HepG2 (cell line): ENCODE measurements around the gene AHRR. TPM values are rescaled to one million over a fixed set of nuclear protein-coding genes. Genes with fewer than 3 reads are reported as not detected.
A peak's percentile ranks its signal among the peaks of the same experiment; 100 is the strongest.

Experiments
- HDAC1 ChIP-seq: sonication (generic); formaldehyde crosslinking; IDR thresholded peaks from 2 replicates; pipeline ENCODE4 v1.5.1; 2020; ENCODE audit warnings: mild to moderate bottlenecking, missing genetic modification reagents
- HIVEP1 ChIP-seq: sonication (generic); formaldehyde crosslinking; IDR thresholded peaks from 2 replicates; pipeline ENCODE4 v1.4.0; 2020; ENCODE audit warnings: mild to moderate bottlenecking, missing genetic modification reagents
- HMG20A ChIP-seq: IDR thresholded peaks from 2 replicates; pipeline ENCODE4 v1.6.1; 2016; ENCODE audit warnings: borderline replicate concordance
- IKZF1 ChIP-seq: fragments of 450-650 bp; IDR thresholded peaks from 2 replicates; pipeline ENCODE4 v1.7.1; 2016
- MAFG ChIP-seq: sonication (generic); formaldehyde crosslinking; IDR thresholded peaks from 2 replicates; pipeline ENCODE4 v1.5.1; 2020; ENCODE audit warnings: mild to moderate bottlenecking, missing genetic modification reagents
- MED1 ChIP-seq: sonication (generic); formaldehyde crosslinking; IDR thresholded peaks from 2 replicates; pipeline ENCODE4 v1.4.0; 2020; ENCODE audit warnings: missing genetic modification reagents
- MEF2D ChIP-seq: sonication (generic); formaldehyde crosslinking; IDR thresholded peaks from 2 replicates; pipeline ENCODE4 v1.5.1; 2020; ENCODE audit warnings: mild to moderate bottlenecking, missing genetic modification reagents
- POLR2AphosphoS5 ChIP-seq: IDR thresholded peaks from 2 replicates; pipeline ENCODE4 v1.6.1; 2012; ENCODE audit warnings: low read depth, low read length
- PRMT3 ChIP-seq: sonication (generic); formaldehyde crosslinking; IDR thresholded peaks from 2 replicates; pipeline ENCODE4 v1.8.1; 2022; ENCODE audit warnings: low read depth, mild to moderate bottlenecking, moderate library complexity, missing genetic modification reagents, borderline replicate concordance
- SALL2 ChIP-seq: sonication (generic); formaldehyde crosslinking; IDR thresholded peaks from 2 replicates; pipeline ENCODE4 v1.8.1; 2023; ENCODE audit warnings: mild to moderate bottlenecking, missing genetic modification reagents, inconsistent platforms
- SRY ChIP-seq: sonication (generic); formaldehyde crosslinking; IDR thresholded peaks from 2 replicates; pipeline ENCODE4 v1.8.0; 2022; ENCODE audit warnings: mild to moderate bottlenecking, missing genetic modification reagents
- TBP ChIP-seq: sonication (generic); formaldehyde crosslinking; IDR thresholded peaks from 2 replicates; pipeline ENCODE4 v1.5.0; 2020; ENCODE audit warnings: missing genetic modification reagents
- ZNF326 ChIP-seq: sonication (generic); formaldehyde crosslinking; IDR thresholded peaks from 2 replicates; pipeline ENCODE4 v1.4.0; 2020; ENCODE audit warnings: missing genetic modification reagents, borderline replicate concordance
- ZNF746 ChIP-seq: sonication (generic); formaldehyde crosslinking; IDR thresholded peaks from 2 replicates; pipeline ENCODE4 v1.8.0; 2022; ENCODE audit warnings: mild to moderate bottlenecking, missing genetic modification reagents
- polyA plus RNA-seq, 8 experiments: library from polyadenylated mRNA; depleted of rRNA in 3 of 8; stranded (reverse) in 7 of 8; unstranded in 1 of 8; fragments of >200 nt; fragmentation: Illumina TruSeq in 4 of 8; extraction: Trizol in 4 of 8; gene quantifications; 2 replicates each; pipeline versions ENCODE4 v1.2.1 to v1.2.3, GENCODE V29; 2011 to 2016; ENCODE audit warnings: low read depth in 4 of 8, missing spikeins in 1 of 8, mixed read lengths in 1 of 8; ENCODE audit not compliant: insufficient read depth in 1 of 8
- total RNA-seq, 5 experiments: library from RNA; depleted of rRNA; stranded (reverse); fragments of >200 nt; fragmentation: Illumina TruSeq; extraction: Trizol; gene quantifications; 2 replicates each; pipeline ENCODE4 v1.2.3, GENCODE V29; 2016; ENCODE audit warnings: low read depth in 1 of 5
- TF ChIP-seq, protein P1 (sequence below): sonication (generic); formaldehyde crosslinking; IDR thresholded peaks from 2 replicates; pipeline ENCODE4 v1.4.0; 2020; ENCODE audit warnings: low read depth, mild to moderate bottlenecking, missing genetic modification reagents
- TF ChIP-seq, protein P2 (sequence below): sonication (generic); formaldehyde crosslinking; IDR thresholded peaks from 2 replicates; pipeline ENCODE4 v1.4.0; 2020; ENCODE audit warnings: missing genetic modification reagents
- TF ChIP-seq, protein P3 (sequence below): sonication (generic); formaldehyde crosslinking; IDR thresholded peaks from 2 replicates; pipeline ENCODE4 v1.4.0; 2020; ENCODE audit warnings: mild to moderate bottlenecking, missing genetic modification reagents
- TF ChIP-seq, protein P4 (sequence below): IDR thresholded peaks from 2 replicates; pipeline ENCODE4 v1.4.0; 2020; ENCODE audit warnings: mild to moderate bottlenecking, missing genetic modification reagents

Gene AHRR
- total and polyA plus RNA-seq, 2 of the 13 experiments (the other 11 are each of a cell fraction or from before 2014, with no cell fraction given): 0.28 to 0.35 TPM

DNA sequence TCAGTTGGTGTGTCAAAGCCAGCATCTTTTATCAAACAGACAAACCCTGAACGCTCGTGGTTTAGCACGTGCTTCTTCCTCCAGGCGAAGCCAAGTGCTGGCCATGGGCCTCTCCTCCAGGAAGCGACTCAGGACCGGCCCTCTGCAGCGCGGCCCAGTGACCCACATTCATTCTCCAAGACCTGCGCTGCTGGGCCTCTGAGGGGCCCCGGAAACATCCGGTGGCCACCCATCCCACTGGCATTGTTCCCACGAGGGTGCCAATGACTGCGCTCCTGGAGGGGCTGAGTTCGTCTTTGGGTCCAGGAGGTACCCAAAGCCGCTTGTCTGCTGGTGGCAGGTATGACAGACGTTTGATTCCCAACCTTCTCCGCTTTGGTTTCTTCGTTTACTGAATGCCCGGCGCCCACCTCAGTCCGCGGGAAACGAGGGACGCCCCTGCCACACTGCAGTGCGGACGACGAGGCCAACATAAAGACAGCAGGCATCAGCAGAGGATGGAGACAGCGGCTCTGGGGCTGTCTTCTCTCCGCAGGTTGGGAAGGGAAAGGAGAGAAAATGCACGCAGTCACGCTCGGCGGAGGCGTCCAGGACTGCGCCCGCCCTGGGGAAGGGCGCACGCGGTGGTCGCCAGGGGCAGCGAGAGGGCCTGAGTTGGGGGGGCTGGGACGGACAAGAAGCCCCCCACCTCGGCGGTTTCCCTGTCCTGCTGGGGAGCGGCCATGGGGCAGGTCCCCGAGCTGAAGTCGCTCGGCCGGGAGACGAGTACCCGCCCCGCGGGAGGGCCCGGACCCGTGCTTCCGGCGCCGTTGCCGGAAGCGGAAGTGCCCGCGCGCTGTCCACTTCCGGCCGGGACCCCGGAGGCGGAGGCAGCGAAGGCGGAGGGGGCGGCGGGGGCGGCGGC, 121.1 kb downstream of the AHRR start, which contains the start of gene EXOC3 (continued):
- TF ChIP-seq, protein P1, sequence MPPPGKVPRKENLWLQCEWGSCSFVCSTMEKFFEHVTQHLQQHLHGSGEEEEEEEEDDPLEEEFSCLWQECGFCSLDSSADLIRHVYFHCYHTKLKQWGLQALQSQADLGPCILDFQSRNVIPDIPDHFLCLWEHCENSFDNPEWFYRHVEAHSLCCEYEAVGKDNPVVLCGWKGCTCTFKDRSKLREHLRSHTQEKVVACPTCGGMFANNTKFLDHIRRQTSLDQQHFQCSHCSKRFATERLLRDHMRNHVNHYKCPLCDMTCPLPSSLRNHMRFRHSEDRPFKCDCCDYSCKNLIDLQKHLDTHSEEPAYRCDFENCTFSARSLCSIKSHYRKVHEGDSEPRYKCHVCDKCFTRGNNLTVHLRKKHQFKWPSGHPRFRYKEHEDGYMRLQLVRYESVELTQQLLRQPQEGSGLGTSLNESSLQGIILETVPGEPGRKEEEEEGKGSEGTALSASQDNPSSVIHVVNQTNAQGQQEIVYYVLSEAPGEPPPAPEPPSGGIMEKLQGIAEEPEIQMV: 0 out of 2 replicates have a peak, but pooled peaks have one; percentile 4
- TF ChIP-seq POLR2AphosphoS5: peak; percentile 74
- TF ChIP-seq, protein P2, sequence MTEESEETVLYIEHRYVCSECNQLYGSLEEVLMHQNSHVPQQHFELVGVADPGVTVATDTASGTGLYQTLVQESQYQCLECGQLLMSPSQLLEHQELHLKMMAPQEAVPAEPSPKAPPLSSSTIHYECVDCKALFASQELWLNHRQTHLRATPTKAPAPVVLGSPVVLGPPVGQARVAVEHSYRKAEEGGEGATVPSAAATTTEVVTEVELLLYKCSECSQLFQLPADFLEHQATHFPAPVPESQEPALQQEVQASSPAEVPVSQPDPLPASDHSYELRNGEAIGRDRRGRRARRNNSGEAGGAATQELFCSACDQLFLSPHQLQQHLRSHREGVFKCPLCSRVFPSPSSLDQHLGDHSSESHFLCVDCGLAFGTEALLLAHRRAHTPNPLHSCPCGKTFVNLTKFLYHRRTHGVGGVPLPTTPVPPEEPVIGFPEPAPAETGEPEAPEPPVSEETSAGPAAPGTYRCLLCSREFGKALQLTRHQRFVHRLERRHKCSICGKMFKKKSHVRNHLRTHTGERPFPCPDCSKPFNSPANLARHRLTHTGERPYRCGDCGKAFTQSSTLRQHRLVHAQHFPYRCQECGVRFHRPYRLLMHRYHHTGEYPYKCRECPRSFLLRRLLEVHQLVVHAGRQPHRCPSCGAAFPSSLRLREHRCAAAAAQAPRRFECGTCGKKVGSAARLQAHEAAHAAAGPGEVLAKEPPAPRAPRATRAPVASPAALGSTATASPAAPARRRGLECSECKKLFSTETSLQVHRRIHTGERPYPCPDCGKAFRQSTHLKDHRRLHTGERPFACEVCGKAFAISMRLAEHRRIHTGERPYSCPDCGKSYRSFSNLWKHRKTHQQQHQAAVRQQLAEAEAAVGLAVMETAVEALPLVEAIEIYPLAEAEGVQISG: peak; percentile 81
- peak; percentile 27; the same call in 1 of the 2 replicates for TF ChIP-seq HIVEP1 (CRISPR knock-in tag)
- no peak; the same call in 1 of the 2 replicates for TF ChIP-seq MED1 (CRISPR knock-in tag)
- TF ChIP-seq, protein P3, sequence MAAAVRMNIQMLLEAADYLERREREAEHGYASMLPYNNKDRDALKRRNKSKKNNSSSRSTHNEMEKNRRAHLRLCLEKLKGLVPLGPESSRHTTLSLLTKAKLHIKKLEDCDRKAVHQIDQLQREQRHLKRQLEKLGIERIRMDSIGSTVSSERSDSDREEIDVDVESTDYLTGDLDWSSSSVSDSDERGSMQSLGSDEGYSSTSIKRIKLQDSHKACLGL (CRISPR knock-in tag): peak; percentile 81
- TF ChIP-seq SRY: peak; percentile 40; the same call in 1 of the 2 replicates
- peak; percentile 68 for TF ChIP-seq HDAC1 (CRISPR knock-in tag)
- no peak for TF ChIP-seq MAFG (CRISPR knock-in tag)
- no peak for TF ChIP-seq PRMT3
- TF ChIP-seq, protein P4, sequence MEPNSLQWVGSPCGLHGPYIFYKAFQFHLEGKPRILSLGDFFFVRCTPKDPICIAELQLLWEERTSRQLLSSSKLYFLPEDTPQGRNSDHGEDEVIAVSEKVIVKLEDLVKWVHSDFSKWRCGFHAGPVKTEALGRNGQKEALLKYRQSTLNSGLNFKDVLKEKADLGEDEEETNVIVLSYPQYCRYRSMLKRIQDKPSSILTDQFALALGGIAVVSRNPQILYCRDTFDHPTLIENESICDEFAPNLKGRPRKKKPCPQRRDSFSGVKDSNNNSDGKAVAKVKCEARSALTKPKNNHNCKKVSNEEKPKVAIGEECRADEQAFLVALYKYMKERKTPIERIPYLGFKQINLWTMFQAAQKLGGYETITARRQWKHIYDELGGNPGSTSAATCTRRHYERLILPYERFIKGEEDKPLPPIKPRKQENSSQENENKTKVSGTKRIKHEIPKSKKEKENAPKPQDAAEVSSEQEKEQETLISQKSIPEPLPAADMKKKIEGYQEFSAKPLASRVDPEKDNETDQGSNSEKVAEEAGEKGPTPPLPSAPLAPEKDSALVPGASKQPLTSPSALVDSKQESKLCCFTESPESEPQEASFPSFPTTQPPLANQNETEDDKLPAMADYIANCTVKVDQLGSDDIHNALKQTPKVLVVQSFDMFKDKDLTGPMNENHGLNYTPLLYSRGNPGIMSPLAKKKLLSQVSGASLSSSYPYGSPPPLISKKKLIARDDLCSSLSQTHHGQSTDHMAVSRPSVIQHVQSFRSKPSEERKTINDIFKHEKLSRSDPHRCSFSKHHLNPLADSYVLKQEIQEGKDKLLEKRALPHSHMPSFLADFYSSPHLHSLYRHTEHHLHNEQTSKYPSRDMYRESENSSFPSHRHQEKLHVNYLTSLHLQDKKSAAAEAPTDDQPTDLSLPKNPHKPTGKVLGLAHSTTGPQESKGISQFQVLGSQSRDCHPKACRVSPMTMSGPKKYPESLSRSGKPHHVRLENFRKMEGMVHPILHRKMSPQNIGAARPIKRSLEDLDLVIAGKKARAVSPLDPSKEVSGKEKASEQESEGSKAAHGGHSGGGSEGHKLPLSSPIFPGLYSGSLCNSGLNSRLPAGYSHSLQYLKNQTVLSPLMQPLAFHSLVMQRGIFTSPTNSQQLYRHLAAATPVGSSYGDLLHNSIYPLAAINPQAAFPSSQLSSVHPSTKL (CRISPR knock-in tag): peak; percentile 6; the same call in 1 of the 2 replicates
- no peak for TF ChIP-seq ZNF326
- TF ChIP-seq TBP (CRISPR knock-in tag): peak; percentile 79; the same call in 1 of the 2 replicates
- TF ChIP-seq MEF2D (CRISPR knock-in tag): 0 out of 2 replicates have a peak, but pooled peaks have one; percentile 23
- 0 out of 2 replicates have a peak, but pooled peaks have one; percentile 37 for TF ChIP-seq SALL2 (CRISPR knock-in tag)
- TF ChIP-seq IKZF1: no peak
- TF ChIP-seq ZNF746 (CRISPR knock-in tag): no peak; the same call in 1 of the 2 replicates
- TF ChIP-seq HMG20A: no peak
